Fibroblast of lung (primary cell): ENCODE data around the gene VPS13C. TPM values are rescaled to one million over a fixed set of nuclear protein-coding genes. Genes with fewer than 3 reads are reported as not detected.

Experiments used
- DNase-seq, 2 donors: peaks; one replicate each; pipeline versions ENCODE4 v3.0.0 to v3.0.0-alpha.2; 2010; ENCODE audit warnings: low read depth in 2 of 2
- H2AFZ ChIP-seq: 2 replicates; pipeline ENCODE4 v1.5.1; 2012; ENCODE audit warnings: low read length, control low read depth, inconsistent platforms
- H3K27ac ChIP-seq: 2 replicates; pipeline ENCODE4 v1.5.1; 2011; ENCODE audit warnings: low read length, control low read depth; ENCODE audit not compliant: insufficient read depth
- H3K27me3 ChIP-seq: 2 replicates; pipeline ENCODE4 v1.5.1; 2011; ENCODE audit warnings: mild to moderate bottlenecking, low read length; ENCODE audit not compliant: control insufficient read depth, insufficient read depth
- H3K36me3 ChIP-seq: 2 replicates; pipeline ENCODE4 v1.5.1; 2011; ENCODE audit warnings: low read length; ENCODE audit not compliant: control insufficient read depth, insufficient read depth
- H3K4me1 ChIP-seq: 2 replicates; pipeline ENCODE4 v1.5.1; 2011; ENCODE audit warnings: low read length; ENCODE audit not compliant: control insufficient read depth, insufficient read depth; ENCODE audit errors: extremely low read depth
- H3K4me2 ChIP-seq: 2 replicates; pipeline ENCODE4 v1.5.1; 2011; ENCODE audit warnings: low read length, control low read depth; ENCODE audit not compliant: insufficient read depth; ENCODE audit errors: extremely low read depth
- H3K4me3 ChIP-seq, 4 experiments: fragments of 200-600 bp in 1 of 4; sonication (generic) in 1 of 4; replicated peaks in 1 of 4; 2 replicates each; pipeline ENCODE4 v1.5.1; 2011 to 2016; ENCODE audit warnings: low read length in 4 of 4, low read depth in 3 of 4, mild to moderate bottlenecking in 3 of 4, control low read depth in 2 of 4, inconsistent platforms in 1 of 4, mixed read lengths in 1 of 4; ENCODE audit not compliant: insufficient read depth in 1 of 4; ENCODE audit errors: control extremely low read depth in 1 of 4
- H3K79me2 ChIP-seq: 2 replicates; pipeline ENCODE4 v1.5.1; 2012; ENCODE audit warnings: mild to moderate bottlenecking, low read length, inconsistent platforms; ENCODE audit not compliant: control insufficient read depth, insufficient read depth
- H3K9ac ChIP-seq: 2 replicates; pipeline ENCODE4 v1.5.1; 2011; ENCODE audit warnings: mild to moderate bottlenecking, low read length, control low read depth; ENCODE audit not compliant: insufficient read depth
- H3K9me3 ChIP-seq: 2 replicates; pipeline ENCODE4 v1.5.1; 2012; ENCODE audit warnings: low read depth, low read length; ENCODE audit not compliant: control insufficient read depth, insufficient read depth
- H4K20me1 ChIP-seq: 2 replicates; pipeline ENCODE4 v1.5.1; 2011; ENCODE audit warnings: low read length; ENCODE audit not compliant: control insufficient read depth, insufficient read depth; ENCODE audit errors: extremely low read depth
- CTCF ChIP-seq, 2 donors: IDR thresholded peaks in 1 of 2; conservative IDR thresholded peaks in 1 of 2; 1 replicate in 1 of 2; 2 replicates in 1 of 2; pipeline ENCODE4 v1.5.1; 2011 to 2012; ENCODE audit warnings: low read length in 2 of 2, control low read depth in 1 of 2, inconsistent platforms in 1 of 2, low read depth in 1 of 2, mild to moderate bottlenecking in 1 of 2
- EZH2 ChIP-seq: IDR thresholded peaks from 2 replicates; pipeline ENCODE4 v1.5.1; 2012; ENCODE audit warnings: low read length, control low read depth, mild to moderate bottlenecking; ENCODE audit errors: missing control alignments
- polyA plus RNA-seq, 2 donors: library from polyadenylated mRNA; depleted of rRNA in 1 of 2; stranded (reverse) in 1 of 2; unstranded in 1 of 2; fragments of >200 nt; gene quantifications; 2 replicates each; pipeline ENCODE4 v1.2.1, GENCODE V29; 2011 to 2012; ENCODE audit warnings: missing spikeins in 1 of 2
- total RNA-seq: library from RNA; depleted of rRNA; stranded (reverse); fragments of >200 nt; gene quantifications from 2 replicates; pipeline ENCODE4 v1.2.1, GENCODE V29; 2014

VPS13C gene
- total and polyA plus RNA-seq, 2 donors (not counting 1 experiment from before 2014, with no cell fraction given), result 19.6 to 82.7 TPM

GRCh38 chr15:62090988-62091387 is 30.7 kb upstream of the VPS13C start:
- TF ChIP-seq EZH2 (no peak), CTCF (conservative IDR thresholded peaks at IDR 0.05 in 1 of 2, IDR thresholded peaks at IDR 0.05 in 1 of 2; ENCODE audit: low read depth in 1 of 2, low read length in 2 of 2) (no peak)
- Histone ChIP-seq H3K9ac (no peak overlapping the region), H3K27me3 (no peaks in the 10 kb centered on the region), H3K9me3 (no peaks in the 10 kb centered on the region), H4K20me1 (no peaks in the 10 kb centered on the region), H3K27ac (no peak overlapping the region), H3K79me2 (no peaks in the 10 kb centered on the region), H3K4me1 (no peaks in the 10 kb centered on the region), H3K4me2 (no peak overlapping the region), H3K36me3 (no peaks in the 10 kb centered on the region), H3K4me3 (no peak overlapping the region), H2AFZ (no peak overlapping the region)
- DNase-seq, result no peak

GRCh38 chr15:62089616-62090015 is 29.4 kb upstream of the VPS13C start:
- Histone ChIP-seq H3K79me2 (no peaks in the 10 kb centered on the region), H3K4me3 (no peak overlapping the region), H3K27me3 (no peaks in the 10 kb centered on the region), H3K9ac (no peak overlapping the region), H3K36me3 (no peaks in the 10 kb centered on the region), H3K9me3 (no peaks in the 10 kb centered on the region), H4K20me1 (no peaks in the 10 kb centered on the region), H3K4me2 (no peak overlapping the region), H3K27ac (no peak overlapping the region), H2AFZ (no peak overlapping the region), H3K4me1 (no peaks in the 10 kb centered on the region)
- no peak for TF ChIP-seq EZH2
- DNase-seq, result peak in 1 of 2 donors; percentile 8

GRCh38 chr15:62088353-62088693 is 28.1 kb upstream of the VPS13C start:
- H3K27ac ChIP-seq, result no peak overlapping the region
- H3K9ac ChIP-seq, result no peak overlapping the region
- no peaks in the 10 kb centered on the region for H4K20me1 ChIP-seq
- no peak for TF ChIP-seq CTCF (conservative IDR thresholded peaks at IDR 0.05 in 1 of 2, IDR thresholded peaks at IDR 0.05 in 1 of 2; ENCODE audit: low read depth in 1 of 2, low read length in 2 of 2)
- TF ChIP-seq EZH2, result no peak
- no peaks in the 10 kb centered on the region for H3K27me3 ChIP-seq
- H3K9me3 ChIP-seq, result no peaks in the 10 kb centered on the region
- H3K4me3 ChIP-seq, result no peak overlapping the region
- H3K79me2 ChIP-seq, result no peaks in the 10 kb centered on the region
- H2AFZ ChIP-seq, result no peak overlapping the region
- no peaks in the 10 kb centered on the region for H3K4me1 ChIP-seq
- no peak for DNase-seq
- no peak overlapping the region for H3K4me2 ChIP-seq
- H3K36me3 ChIP-seq, result no peaks in the 10 kb centered on the region
